Measurements from ENCODE around the gene AGT.

Gene AGT

DNA sequence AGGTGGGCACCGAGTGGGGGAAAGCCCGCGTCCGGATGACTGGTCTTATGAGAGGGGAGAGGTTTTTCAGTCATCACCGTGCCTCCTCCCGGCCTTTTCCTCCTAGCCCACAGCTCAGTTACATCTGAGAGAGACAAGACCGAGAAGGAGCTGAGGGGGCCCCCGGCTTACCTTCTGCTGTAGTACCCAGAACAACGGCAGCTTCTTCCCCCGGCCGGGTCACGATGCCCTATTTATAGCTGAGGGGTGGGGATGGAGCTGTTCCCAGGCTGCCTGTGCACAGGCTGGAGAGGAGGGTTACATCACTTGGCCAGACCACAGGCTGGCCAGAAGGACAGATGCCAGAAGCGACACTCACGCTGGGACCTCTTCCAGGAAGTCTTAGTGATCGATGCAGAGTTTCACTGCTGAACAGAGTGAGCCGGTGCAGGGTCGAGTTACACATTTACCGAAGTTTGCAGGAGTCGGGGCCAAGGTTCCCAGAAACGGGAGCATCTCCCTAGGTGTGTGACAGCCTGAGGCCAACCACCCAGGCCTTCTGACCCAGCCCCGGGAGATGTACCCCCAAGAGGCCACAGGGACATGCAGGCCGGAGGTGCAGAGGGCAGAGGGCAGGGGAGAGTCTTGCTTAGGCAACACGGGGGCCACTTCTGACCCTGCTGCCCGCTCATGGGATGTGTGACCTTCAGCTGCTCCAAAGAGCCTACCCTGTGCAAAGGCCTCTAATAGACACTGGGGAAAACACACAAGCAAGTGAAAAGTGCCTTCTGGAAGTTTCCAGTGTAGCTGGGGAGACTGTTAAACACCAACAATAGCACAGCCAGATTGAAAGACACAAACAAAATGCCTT, at the start of gene AGT:
Gene AGT (minus strand): TSS at position 208 of the 850 bp plus-strand sequence. CDS start 3,299 bp downstream, outside the sequence.
- no peak for DNase-seq

DNA sequence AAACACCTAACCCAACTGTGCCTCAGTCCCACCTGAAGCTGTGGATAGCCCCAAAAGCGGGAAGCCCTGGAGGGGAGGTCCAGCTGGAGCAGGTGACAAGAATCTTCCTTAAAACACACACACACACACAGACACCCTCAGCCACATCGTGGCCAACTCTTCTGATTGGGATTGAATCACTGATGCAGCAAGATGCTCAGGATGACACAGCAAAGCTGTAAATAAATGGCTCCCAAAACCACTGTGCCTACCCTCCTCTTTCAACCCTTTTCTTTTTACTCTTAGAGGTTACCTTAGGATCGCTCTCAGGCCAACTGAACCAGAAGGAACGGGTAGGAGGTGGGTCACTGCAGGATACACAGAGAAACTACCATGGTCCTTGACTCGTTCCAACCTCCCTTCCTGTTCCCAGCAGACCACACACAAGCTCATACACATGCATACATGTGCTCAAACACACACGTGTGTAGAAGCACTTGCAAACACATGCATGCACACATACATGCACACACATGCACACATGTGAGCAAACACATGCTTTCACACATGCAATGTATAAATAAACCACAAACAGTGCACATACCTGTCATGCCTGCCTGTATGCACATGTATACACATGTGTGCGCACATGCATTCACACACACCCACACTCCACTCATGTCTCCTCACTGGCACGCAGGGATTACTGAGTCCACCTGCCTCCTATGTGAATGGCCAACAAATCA, 47.7 kb upstream of the AGT start:
- no peak for DNase-seq

DNA sequence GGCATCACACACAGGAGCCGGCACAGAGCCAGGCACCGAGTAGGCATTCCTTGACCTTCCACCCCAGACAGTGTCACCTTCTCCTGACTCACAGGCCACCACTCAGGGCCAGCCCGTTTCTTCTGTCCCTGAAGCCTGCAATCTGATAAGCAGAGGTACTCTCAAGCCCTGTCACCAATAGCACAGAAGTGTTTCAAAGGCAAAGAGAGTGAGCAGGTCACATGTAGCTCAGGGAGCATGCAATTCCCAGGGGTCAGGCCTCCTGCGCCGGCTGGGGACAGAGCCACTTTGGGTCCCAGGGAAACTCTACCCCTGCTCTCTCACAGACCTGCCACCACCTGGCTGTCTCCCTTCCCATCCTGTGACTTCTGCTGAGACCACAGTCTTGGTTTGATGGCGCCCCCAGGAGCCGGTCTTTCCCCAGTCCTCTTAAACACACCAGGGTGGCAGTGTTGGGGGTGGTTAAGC, 46.5 kb upstream of the AGT start:
- DNase-seq = no peak

DNA sequence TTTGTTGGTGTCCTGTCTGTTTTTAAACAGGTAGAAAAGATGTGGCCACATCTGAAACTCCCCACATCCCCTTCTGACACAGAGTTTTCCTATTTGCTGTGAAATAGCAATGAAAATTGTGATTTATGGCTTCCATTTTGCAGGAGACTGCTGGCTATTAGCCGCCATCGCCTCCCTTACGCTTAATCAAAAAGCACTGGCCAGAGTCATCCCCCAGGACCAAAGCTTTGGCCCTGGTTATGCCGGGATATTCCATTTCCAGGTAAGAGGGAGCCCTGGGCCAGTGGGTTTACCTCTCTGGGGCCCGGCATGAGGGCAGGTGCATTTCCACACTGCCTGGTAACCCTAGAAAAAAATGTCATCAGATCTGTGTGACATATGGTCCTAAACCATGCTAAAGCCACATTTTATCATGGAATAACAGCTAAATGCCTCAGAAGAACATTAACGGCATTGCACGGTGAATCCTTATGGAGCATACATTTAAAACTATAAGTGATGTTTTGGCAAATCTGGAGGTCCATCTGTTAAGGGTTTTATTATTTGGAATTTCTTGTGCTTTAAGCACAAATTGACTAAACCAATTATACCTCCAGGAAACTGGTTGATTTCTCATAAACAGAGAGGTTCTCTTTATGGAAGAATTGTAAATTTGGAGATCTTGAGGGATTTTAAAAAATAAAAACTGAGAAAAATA, 45.6 kb upstream of the AGT start:
- DNase-seq = no peak

DNA sequence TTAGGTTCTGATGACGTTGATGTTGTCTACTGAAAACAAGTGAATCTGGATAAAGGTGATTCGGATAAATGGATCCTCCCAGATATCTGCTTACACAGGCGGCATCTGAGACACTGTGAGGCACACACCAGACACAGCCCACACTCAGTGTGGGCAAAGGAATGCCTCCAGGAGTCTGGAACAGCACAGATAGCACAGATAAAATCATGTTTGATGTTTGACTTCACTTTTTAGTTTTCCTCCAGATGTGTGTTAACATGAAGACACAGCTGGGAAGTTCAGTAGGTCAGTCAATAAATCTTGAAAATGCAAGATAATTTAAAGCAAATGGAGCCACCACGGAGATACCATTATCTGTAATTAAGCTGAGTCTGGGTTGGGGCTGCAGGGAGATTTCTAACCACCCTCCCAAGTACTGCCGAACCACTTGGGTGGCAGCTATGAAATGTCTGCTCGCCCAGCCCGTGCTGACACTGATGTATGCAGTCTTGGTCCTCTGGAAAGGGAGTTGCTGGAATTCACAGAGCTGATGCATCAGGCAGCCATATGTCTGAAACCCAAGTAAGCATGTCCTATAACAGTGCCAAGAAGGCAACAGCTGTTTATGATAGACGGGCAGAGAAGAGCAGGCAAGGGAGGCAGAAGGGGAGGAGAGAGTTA, 44.9 kb upstream of the AGT start:
- no peak for DNase-seq

DNA sequence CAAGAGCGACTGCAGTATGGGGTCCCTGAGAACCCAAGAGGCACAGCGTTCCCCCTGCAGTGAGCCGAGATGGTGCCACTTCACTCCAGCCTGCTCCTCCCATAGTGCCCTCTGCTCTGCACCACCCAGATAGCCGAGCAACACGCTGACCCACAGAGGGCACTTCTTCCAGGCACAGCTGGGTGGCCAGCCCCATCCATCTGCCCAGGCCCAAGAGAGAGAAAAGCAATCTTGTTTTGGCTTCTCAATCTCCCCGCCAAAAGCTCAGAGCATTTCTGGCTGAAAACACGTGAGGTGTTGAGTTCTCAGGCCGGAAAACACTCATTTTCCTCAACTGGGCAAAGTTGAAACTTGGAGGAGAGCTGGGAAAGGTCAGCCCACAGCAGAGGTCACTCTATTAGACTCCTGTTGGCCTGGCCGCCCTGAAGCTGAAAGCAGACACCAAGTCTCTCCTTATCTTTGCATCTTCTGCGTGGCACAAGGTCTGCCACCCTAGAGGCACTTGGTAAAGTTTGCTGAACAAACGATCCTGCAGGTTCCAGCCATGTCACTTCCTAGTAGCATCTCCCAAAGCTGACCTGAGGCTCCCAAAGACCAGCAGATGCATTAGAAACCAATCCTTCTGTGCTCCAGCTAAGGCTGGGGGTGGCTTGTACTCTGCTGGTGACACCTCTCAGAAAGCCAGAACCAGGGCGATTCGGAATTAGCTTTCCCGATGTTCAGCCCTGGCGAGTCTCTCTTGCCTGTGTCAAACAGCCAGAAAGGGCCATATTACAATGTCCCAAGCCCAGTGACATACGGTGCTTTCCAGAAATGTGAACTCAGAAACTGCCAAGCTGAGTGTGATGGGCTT, 44.2 kb upstream of the AGT start:
- DNase-seq = no peak

DNA sequence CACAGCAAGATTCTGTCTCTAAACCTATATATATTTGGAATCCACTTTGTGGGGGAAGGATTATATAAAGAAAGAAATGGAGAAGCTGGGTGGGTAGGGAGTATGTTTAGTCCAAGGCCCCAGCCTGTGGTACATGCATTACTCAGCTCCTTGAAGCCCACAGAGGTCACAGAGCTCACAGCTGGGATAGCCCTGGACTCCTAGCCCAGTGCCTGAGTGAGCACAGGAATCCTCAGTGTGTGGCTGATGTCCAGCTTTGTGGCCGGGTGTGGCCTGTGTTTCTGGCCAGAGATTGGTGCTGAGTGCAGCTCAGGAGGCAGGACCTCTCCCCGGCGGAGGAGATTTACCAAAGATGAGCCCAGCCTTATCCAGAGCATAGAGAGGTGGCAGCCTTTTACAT, 40.9 kb upstream of the AGT start:
- DNase-seq = no peak

DNA sequence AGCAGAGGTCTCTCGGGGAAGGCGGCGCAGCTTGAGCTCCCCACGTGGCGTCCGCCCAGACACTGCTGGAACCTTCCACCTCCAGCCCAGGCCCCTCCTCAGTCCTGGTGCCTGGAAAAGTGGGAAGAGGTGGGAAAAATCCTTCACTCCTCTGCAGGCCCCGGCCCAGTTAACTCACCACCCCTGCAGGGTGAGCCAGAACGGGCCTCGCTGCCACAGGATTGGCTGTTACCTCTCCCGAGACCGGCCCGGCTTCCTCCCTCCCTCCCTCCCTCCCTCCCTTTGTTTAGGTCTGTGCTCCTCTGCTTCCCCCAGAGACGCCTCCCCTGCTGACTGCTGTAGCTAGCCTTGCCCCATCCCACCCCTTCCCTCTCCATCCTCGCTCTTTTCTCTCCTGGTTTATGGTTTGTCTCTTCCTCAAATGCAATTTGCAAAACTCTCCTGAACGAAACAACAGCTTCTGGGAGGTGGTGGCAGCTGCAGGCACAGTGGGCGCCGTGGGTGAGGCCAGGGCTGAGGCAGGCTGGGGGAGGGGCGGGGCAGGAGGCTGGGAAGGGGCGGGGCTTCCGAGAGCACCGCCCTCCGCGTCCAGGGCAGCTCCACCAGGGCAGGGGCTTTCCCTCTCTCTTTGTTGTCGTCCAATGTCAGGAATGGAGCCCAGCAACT, 39.8 kb upstream of the AGT start:
- no peak for DNase-seq

DNA sequence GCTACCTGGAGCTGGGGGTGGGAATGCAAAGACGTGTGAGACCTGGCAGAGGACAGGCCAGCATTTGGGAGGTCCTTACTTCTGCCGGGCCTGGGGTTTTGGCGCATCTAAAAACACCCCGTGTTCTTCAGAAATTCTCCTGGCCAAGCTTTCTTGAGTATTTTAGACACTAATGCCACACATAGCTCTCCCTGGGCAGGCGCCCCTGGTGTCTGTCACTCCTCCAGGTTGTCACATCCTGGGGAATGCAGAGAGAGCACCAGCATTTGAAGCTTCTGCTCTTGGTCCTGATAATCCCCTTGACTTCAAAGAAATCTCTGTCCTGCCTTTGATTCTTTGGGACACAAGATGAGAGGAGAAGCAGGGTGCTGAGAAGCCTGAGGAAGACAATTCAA, 39.3 kb upstream of the AGT start:
- DNase-seq = no peak

DNA sequence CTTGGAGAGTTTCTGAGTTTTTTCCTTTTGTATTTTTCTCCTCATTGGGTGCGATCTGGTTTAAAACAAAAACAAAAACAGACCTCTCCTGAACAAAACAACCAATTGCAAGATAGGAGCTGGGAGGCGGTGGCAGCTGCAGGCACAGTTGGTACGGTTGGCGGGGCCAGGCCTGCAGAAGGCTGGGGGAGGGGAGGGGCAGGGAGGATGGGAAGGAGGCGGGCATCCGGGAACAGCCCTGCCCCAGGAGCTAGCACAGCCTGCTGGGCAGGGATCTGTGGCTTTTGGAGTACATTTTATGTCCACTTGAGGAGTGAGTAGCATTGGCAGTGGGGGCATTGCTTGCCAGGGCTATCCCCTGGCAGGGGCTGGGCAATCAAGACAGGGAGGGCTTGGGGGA, 38.5 kb upstream of the AGT start:
- no peak for DNase-seq

DNA sequence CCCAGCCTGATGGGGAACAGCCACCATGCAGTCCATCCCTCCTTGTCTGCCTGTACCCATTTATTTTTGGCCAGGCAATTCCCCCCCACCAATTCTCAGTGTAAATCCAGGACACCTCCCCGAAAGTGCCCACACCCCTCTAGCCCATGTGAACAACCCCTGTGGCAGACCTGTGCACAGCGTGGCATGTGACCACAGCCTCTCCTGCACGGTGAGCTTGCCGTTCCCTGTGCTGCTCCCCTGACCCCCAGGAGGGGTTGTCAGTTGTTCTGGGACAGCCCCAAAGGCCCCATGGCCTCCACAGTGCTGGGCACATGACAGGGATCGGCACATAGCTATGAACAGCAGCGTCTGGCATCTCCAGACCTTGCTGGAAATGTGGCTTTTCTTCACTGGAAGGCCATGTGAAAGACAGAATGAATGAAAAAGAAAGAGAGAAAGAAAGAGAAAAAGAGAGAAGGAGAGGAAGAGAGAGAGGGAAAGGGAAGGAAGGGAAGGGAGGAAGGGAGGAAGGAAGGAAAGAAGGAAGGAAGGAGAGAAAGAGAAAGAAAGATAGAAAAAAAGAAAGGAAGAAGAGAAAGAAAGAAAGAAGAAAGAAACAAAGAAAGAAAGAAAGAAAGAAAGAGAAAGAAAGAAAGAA, 37.2 kb upstream of the AGT start:
- DNase-seq = no peak

DNA sequence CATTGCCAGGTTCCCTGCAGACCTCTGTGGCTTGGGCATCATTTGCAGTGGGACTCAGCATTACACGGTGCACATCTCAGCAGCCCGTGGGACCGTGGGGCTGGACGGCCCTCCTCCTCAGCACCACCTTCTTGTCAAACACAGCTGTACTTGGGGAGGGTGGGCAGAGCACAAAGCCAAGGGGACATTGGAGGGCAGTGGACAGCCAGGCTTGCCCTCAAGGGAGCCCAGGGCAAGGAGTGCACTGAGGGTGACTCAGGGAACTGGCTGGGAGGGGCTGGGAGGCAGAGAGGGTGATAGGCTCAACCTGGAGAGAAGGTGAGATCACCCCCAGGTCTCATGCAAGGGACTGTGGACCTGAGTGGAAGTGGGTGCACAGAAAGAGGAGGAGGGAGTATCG, 36.7 kb upstream of the AGT start:
- DNase-seq = no peak

DNA sequence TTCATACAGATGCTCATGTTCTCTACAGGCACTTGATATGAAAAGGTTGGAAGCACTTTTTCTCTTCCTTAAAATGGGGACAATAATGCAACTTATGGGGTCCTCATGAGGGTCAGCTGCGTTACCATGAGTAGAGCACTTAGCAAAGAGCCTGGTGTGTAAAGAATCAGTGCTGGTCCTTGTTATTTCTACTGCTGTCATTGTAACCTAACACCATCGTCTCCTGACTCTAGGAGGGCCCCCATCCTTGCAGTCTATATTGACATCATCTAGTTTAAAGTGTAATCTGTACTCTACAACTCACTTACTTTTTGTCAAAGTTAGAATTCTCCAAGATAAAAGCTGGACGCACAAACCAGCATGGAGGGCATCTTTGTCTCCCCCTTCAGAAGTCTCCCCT, 35.7 kb upstream of the AGT start:
- DNase-seq = no peak

DNA sequence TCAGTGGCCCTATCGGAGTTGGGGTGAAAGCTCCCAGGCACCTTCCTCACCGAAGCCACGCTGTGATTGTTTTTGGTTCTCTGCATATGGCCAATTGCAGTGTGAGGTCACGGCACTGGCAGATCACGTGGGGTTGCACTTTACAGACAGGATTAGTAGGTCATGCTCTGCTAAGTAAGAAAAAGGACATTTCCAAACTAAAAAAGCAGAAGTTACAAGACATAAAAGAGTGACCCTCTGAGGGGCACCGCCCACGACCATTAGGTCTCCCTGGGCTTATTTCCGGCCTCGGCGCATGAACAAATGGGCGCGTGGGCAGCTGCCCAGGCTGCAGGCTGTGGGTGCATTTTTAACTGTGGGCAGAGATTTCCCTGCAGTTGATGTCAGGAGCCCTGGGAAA, 35.2 kb upstream of the AGT start:
- DNase-seq = no peak

DNA sequence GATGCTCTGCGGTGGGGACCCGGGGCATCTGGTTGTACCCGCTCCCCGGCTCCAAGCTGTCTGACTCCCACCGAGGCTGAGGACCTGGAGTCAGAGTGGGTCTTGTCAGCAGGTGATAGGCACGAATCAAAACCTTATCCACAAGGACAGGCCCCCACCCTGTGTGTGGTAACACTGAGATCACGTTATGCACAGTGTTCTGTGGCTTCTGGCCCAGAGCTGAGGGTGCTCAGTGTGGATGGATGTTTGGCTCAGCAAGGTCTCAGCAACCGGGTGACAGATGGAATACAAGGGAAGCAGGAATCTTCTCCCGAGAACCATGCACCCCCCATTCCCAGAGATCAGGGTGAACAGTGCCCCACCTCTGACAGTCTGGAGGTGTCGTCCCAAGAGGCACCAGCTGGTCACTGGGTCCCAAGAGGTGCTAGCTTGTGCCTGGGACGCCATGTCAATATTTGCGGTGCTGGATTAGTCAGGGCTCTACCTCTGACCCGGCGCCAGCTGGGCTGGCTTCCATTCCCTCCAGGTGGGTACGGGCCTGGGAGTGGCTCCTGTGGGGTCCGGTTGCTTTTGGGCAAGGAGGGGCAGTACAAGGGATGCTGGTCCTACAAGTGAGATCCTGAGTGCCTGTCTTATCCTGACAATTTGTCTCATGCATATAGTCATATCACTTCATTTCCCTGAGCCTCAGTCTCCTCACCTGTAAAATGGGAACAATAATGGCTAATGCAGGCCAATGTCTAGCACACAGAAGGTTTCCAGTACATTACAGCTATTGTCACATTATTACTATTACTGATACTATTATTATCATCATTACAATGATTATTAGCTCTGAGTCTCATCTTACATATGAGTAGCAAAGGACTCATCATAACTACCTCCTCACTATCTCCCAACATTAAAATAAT, 34.2 kb upstream of the AGT start:
- no peak for DNase-seq

DNA sequence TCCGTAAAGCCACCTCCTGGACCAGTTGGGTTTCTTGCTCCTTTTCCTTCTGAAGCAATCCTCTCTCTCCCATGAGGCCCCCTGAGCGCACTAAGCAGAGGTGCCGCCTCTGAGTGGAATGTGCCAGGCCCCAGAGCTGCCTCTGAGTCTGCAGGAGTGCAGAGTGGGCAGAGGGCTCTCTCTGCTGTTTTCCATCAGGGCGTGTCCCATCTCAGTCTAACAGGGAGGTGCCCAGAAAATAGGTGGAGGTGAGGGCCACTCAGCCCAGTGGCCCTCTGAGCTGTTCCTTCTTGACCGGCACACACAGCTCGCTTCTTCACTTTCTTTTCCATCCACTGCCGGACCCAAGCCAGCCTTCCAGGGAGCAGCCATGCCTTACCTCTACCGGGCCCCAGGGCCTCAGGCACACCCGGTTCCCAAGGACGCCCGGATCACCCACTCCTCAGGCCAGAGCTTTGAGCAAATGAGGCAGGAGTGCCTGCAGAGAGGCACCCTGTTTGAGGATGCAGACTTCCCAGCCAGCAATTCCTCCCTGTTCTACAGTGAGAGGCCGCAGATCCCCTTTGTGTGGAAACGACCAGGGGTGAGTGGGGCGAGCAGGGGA, 33.3 kb upstream of the AGT start, which contains the start of gene CAPN9:
Gene CAPN9 (plus strand): TSS at position 262 of the 604 bp plus-strand sequence. CDS start 109 bp downstream, at position 371.
- DNase-seq = no peak

DNA sequence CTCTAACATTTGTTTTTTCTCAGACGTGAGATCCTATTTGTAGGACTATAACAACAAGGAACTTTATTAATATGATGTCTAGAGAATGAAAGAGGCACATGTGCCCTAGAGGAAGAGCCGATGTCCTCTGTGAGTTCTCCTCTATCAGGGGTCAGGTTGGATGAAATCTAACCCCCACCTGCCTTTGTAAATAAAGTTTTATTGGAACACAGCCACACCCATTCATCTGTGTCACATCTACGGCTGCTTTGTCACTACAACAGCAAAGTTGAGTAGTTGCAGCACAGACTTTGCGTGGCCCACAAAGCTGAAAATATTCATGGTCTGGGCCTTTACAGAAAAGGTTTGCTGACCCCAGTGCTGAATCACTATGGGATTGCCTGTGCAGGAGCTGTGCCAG, 32.7 kb upstream of the AGT start:
- DNase-seq = no peak

DNA sequence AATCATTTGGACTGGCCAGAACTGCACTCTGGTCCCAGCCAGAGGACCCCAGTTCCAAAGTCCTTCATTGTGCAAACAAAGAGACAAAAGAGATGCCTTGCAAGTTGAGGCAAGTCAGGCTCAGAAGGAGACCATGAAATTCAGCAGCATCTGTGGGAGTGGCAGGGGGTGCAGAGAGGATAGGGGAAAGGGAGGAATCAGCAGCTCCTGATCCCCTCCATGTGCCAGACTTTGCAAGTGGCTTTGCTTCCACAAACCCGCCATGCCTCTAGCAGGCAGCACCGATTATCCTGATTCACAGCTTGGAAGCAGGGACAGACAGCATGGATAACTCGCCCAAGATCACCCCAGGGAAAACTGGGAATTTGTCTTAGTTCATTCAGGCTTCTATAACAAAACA, 31.1 kb upstream of the AGT start:
- no peak for DNase-seq

DNA sequence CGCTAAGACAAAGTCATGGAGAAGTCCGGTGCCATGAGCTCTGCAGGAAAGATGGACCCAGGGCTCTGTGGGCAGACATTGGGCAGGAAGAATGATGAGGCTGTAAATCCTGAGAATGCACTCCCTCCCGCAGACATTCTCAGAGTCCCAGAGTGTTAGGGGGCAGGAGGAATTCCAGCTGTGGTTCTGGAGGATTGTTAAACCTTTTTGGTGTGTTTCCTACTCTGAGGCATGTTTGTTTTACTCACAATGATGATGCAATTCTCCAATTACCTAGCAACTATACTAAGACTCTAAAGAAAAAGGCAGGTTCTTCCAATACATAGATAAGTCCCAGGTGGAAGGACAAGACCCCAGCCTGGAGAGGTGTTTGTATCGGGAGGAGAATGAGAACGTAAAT, 30.5 kb upstream of the AGT start:
- no peak for DNase-seq

All from activated CD4-positive, alpha-beta T cell treated with anti-CD3 and anti-CD28 coated beads for 1 hour (primary cell).